Parathyroid adenoma (tissue), 2 donors: ENCODE results near the gene RAPGEF2.

Experiments
- H2AFZ ChIP-seq: fragments of 300-600 bp; sonication (generic); one replicate; pipeline ENCODE4 v1.7.0; 2017; ENCODE audit warnings: antibody characterized with exemption, mild to moderate bottlenecking
- H3K27ac ChIP-seq: fragments of 300-600 bp; sonication (generic); one replicate; pipeline ENCODE4 v1.7.0; 2017
- H3K27me3 ChIP-seq: fragments of 300-600 bp; sonication (generic); one replicate; pipeline ENCODE4 v1.7.0; 2017; ENCODE audit warnings: low read length; ENCODE audit not compliant: control insufficient read depth, insufficient read depth
- H3K36me3 ChIP-seq: fragments of 300-600 bp; sonication (generic); one replicate; pipeline ENCODE4 v1.7.0; 2017; ENCODE audit warnings: low read length; ENCODE audit not compliant: control insufficient read depth, insufficient read depth
- H3K4me1 ChIP-seq: fragments of 300-600 bp; sonication (generic); one replicate; pipeline ENCODE4 v1.7.0; 2017; ENCODE audit warnings: control low read depth
- H3K4me2 ChIP-seq: fragments of 300-600 bp; sonication (generic); one replicate; pipeline ENCODE4 v1.7.0; 2017; ENCODE audit warnings: low read length
- H3K4me3 ChIP-seq: fragments of 300-600 bp; sonication (generic); one replicate; pipeline ENCODE4 v1.7.0; 2017; ENCODE audit warnings: low read depth, low read length
- H3K79me2 ChIP-seq: fragments of 300-600 bp; sonication (generic); one replicate; pipeline ENCODE4 v1.7.0; 2017; ENCODE audit warnings: control low read depth
- H3K9ac ChIP-seq: fragments of 300-600 bp; sonication (generic); one replicate; pipeline ENCODE4 v1.7.0; 2017; ENCODE audit warnings: mild to moderate bottlenecking
- H3K9me3 ChIP-seq: fragments of 300-600 bp; sonication (generic); one replicate; pipeline ENCODE4 v1.7.0; 2017; ENCODE audit warnings: low read length; ENCODE audit not compliant: control insufficient read depth
- CTCF ChIP-seq: fragments of 300-600 bp; sonication (generic); IDR thresholded peaks from one replicate; pipeline ENCODE4 v1.7.0; 2017; ENCODE audit warnings: antibody characterized with exemption, mild to moderate bottlenecking
- donor health status: primary hyperparathyroidism.

Gene RAPGEF2

GRCh38 chr4:159292137-159292896, 189.4 kb downstream of the RAPGEF2 start:
- H3K4me2 ChIP-seq = no peak overlapping the region
- peaks cover 2% of the 10 kb centered on the region for H3K79me2 ChIP-seq
- no peak overlapping the region for H3K27ac ChIP-seq
- no peak overlapping the region for H2AFZ ChIP-seq
- no peaks in the 10 kb centered on the region for H3K4me1 ChIP-seq
- H3K27me3 ChIP-seq = no peaks in the 10 kb centered on the region
- no peak overlapping the region for H3K9ac ChIP-seq
- H3K9me3 ChIP-seq = no peaks in the 10 kb centered on the region
- no peak overlapping the region for H3K4me3 ChIP-seq
- TF ChIP-seq CTCF = no peak
- no peaks in the 10 kb centered on the region for H3K36me3 ChIP-seq

GRCh38 chr4:159293811-159294515, 191.1 kb downstream of the RAPGEF2 start:
- H3K4me1 ChIP-seq = no peaks in the 10 kb centered on the region
- H3K9ac ChIP-seq = no peak overlapping the region

GRCh38 chr4:159296061-159296460, 193.2 kb downstream of the RAPGEF2 start:
- no peak overlapping the region for H3K4me3 ChIP-seq
- H3K36me3 ChIP-seq = no peaks in the 10 kb centered on the region
- H3K27me3 ChIP-seq = no peaks in the 10 kb centered on the region
- no peak overlapping the region for H3K4me2 ChIP-seq
- no peak for TF ChIP-seq CTCF
- H3K4me1 ChIP-seq = no peaks in the 10 kb centered on the region
- H2AFZ ChIP-seq = no peak overlapping the region
- H3K9me3 ChIP-seq = no peaks in the 10 kb centered on the region
- no peak overlapping the region for H3K27ac ChIP-seq
- no peak overlapping the region for H3K9ac ChIP-seq
- peaks cover 2% of the 10 kb centered on the region for H3K79me2 ChIP-seq

More at GRCh38 chr4:159293811-159294515, 191.1 kb downstream of the RAPGEF2 start:
- Histone ChIP-seq H3K4me2 (no peak overlapping the region), H3K79me2 (peaks cover 2% of the 10 kb centered on the region), H2AFZ (no peak overlapping the region), H3K27me3 (no peaks in the 10 kb centered on the region), H3K9me3 (no peaks in the 10 kb centered on the region), H3K27ac (no peak overlapping the region), H3K36me3 (no peaks in the 10 kb centered on the region), H3K4me3 (no peak overlapping the region)
- no peak for TF ChIP-seq CTCF

- Histone ChIP-seq H3K4me3 (no peak overlapping the region), H3K79me2 (no peaks in the 10 kb centered on the region), H3K36me3 (no peaks in the 10 kb centered on the region), H3K27ac (no peak overlapping the region), H3K4me1 (no peaks in the 10 kb centered on the region), H2AFZ (no peak overlapping the region), H3K9me3 (no peaks in the 10 kb centered on the region), H3K27me3 (no peaks in the 10 kb centered on the region), H3K9ac (no peak overlapping the region), H3K4me2 (no peak overlapping the region)
- no peak for TF ChIP-seq CTCF
These were observed 194.2 kb downstream of the RAPGEF2 start for GRCh38 chr4:159297091-159297490.
